Cardiac fibroblast (primary cell): ENCODE results near the gene SRCAP.

Experiments
- DNase-seq, 2 donors: peaks; one replicate each; pipeline versions ENCODE4 v3.0.0 to v3.0.0-alpha.2; 2010; ENCODE audit warnings: low read depth in 2 of 2
- H3K4me3 ChIP-seq, 2 donors: replicated peaks in 1 of 2; 1 replicate in 1 of 2; 2 replicates in 1 of 2; pipeline ENCODE4 v1.5.1; 2011; ENCODE audit warnings: low read depth in 2 of 2, low read length in 2 of 2, mild to moderate bottlenecking in 2 of 2, moderate library complexity in 1 of 2
- CTCF ChIP-seq: IDR thresholded peaks from one replicate; pipeline ENCODE4 v1.5.1; 2011; ENCODE audit warnings: low read depth, mild to moderate bottlenecking, low read length, inconsistent platforms

The SRCAP gene

GRCh38 chr16:30747799-30748633 lies 49.0 kb downstream of the SRCAP start, which contains the start of gene PHKG2:
Gene PHKG2 (plus strand): TSS chr16:30748425. CDS start chr16:30748821, 396 bp downstream.
- DNase-seq: peak; percentile 99
- H3K4me3 ChIP-seq: peak within 1 kb of the TSS; percentile 83 to 94
- TF ChIP-seq CTCF: no peak

GRCh38 chr16:30748634-30749445 lies 49.9 kb downstream of the SRCAP start:
- H3K4me3 ChIP-seq: peak overlapping the region; percentile 83 to 94
- DNase-seq: peak; percentile 47 to 62
- no peak for TF ChIP-seq CTCF

- no peak for TF ChIP-seq CTCF
- no peak for DNase-seq
- H3K4me3 ChIP-seq: no peak overlapping the region
Measured at GRCh38 chr16:30750201-30750600, 51.2 kb downstream of the SRCAP start.

- no peak for DNase-seq
- no peak for TF ChIP-seq CTCF
- no peak overlapping the region for H3K4me3 ChIP-seq
Measured at GRCh38 chr16:30750876-30751465, 52.0 kb downstream of the SRCAP start.

- TF ChIP-seq CTCF: no peak
- H3K4me3 ChIP-seq: no peak overlapping the region
- no peak for DNase-seq
Measured at GRCh38 chr16:30753596-30753995, 54.6 kb downstream of the SRCAP start.

GRCh38 chr16:30755955-30756780 lies 57.2 kb downstream of the SRCAP start:
- no peak overlapping the region for H3K4me3 ChIP-seq
- TF ChIP-seq CTCF: no peak

More at GRCh38 chr16:30755955-30756780, 57.2 kb downstream of the SRCAP start:
- no peak for DNase-seq
